ENCODE measurements around the gene TRHDE.

- TF ChIP-seq PML (IDR thresholded peaks at IDR 0.05; ENCODE audit: low read length): no peak
- no peak for TF ChIP-seq GTF2F1 (IDR thresholded peaks at IDR 0.05; ENCODE audit: low read depth, low read length)
- TF ChIP-seq CHD2 (IDR thresholded peaks at IDR 0.05; ENCODE audit: low read depth, low read length): no peak
- TF ChIP-seq BDP1 (IDR thresholded peaks at IDR 0.05; ENCODE audit: insufficient read depth, insufficient read length): no peak
- no peak for TF ChIP-seq RNF2 (IDR thresholded peaks at IDR 0.05)
- TF ChIP-seq ZMIZ1 (IDR thresholded peaks at IDR 0.05; ENCODE audit: low read depth in 2 of 2, low read length in 2 of 2): no peak
- TF ChIP-seq ATF3 (IDR thresholded peaks at IDR 0.05): no peak
- no peak for TF ChIP-seq ATF3 (CRISPR knock-in tag; conservative IDR thresholded peaks at IDR 0.05)
- TF ChIP-seq CTCF (IDR thresholded peaks at IDR 0.05 in 2 of 3, conservative IDR thresholded peaks at IDR 0.05 in 1 of 3; ENCODE audit: insufficient read depth in 2 of 3, low read depth in 1 of 3, low read length in 3 of 3): no peak
- TF ChIP-seq ZNF717 (CRISPR knock-in tag; IDR thresholded peaks at IDR 0.05): no peak
- no peak for TF ChIP-seq KAT8 (IDR thresholded peaks at IDR 0.05; ENCODE audit: low read depth)
These were observed 43.7 kb downstream of the TRHDE start for GRCh38 chr12:72315858-72316257.
